Ectodermal cell (in vitro differentiated cells): Measurements from ENCODE around the gene TLCD5.

Source experiments
- H3K27ac ChIP-seq: 2 replicates; pipeline ENCODE4 v1.7.0; 2013; ENCODE audit warnings: mild to moderate bottlenecking, low read depth, low read length; ENCODE audit not compliant: insufficient read depth, poor library complexity, severe bottlenecking
- H3K27me3 ChIP-seq: 2 replicates; pipeline ENCODE4 v1.7.0; 2013; ENCODE audit warnings: mild to moderate bottlenecking, low read length; ENCODE audit not compliant: insufficient read depth, control insufficient read depth, poor library complexity, severe bottlenecking
- H3K36me3 ChIP-seq: one replicate; pipeline ENCODE4 v1.7.0; 2013; ENCODE audit warnings: low read length; ENCODE audit not compliant: control insufficient read depth, insufficient read depth
- H3K4me1 ChIP-seq: one replicate; pipeline ENCODE4 v1.7.0; 2013; ENCODE audit warnings: low read length; ENCODE audit not compliant: control insufficient read depth, insufficient read depth
- H3K4me3 ChIP-seq: 2 replicates; pipeline ENCODE4 v1.7.0; 2013; ENCODE audit warnings: low read depth, low read length, control low read depth; ENCODE audit not compliant: insufficient read depth
- H3K9me3 ChIP-seq: 2 replicates; pipeline ENCODE4 v1.7.0; 2013; ENCODE audit warnings: mild to moderate bottlenecking, low read length, moderate library complexity; ENCODE audit not compliant: control insufficient read depth
- WGBS, 2 experiments: methylation state at CpG; one replicate each; pipeline ENCODE4 v1.1.7; 2013; ENCODE audit warnings: missing lambda C conversion rate in 2 of 2; 5-methylcytosine and 5-hydroxymethylcytosine counted together

The TLCD5 gene

DNA sequence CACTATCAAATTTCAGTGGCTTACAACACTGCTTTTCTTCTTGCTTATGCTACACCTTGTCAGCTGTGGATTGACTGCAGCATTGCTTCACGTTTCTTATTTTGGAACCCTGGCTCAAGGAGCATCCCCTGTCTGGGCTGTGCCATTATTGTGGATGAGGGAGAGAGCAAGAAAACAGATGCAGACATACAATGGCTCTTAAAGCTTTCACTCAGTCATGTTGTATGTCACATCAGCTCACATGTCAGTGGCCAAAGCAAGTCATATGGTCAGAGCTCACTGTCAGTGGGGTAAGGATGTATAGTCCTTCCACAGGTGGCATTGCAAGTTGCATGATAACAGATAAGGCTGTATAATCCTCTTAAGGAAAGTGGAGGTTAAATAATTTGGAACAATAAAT is 21.1 kb downstream of the TLCD5 start:
- H3K36me3 ChIP-seq: no peaks in the 10 kb centered on the region
- no peak overlapping the region for H3K4me3 ChIP-seq
- H3K4me1 ChIP-seq: no peaks in the 10 kb centered on the region
- 79 to 80% methylated on average over 1 of the region's 1 CpG for WGBS, 2 experiments
- no peaks in the 10 kb centered on the region for H3K9me3 ChIP-seq
- H3K27me3 ChIP-seq: no peaks in the 10 kb centered on the region
- H3K27ac ChIP-seq: no peak overlapping the region

DNA sequence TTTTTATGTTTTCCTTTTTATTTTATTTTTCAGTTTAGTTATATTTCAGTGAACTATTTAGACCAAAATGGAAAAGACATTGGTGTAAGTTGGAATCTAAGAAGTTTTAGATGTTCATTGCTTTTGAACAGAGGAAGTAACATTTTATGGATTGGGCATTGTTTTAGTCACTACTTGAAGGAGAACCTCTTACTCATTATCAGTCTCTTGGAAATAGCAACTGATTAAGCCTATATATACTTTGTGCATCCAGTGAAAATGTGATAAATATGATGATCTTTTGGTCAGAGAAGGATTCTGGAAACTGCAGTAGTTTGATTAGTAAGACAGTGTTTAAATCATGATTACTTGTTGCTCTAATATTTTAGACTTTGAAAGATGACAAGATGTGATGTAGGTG is 25.5 kb downstream of the TLCD5 start:
- no peak overlapping the region for H3K27ac ChIP-seq
- H3K4me1 ChIP-seq: no peaks in the 10 kb centered on the region
- no peaks in the 10 kb centered on the region for H3K9me3 ChIP-seq
- no peaks in the 10 kb centered on the region for H3K27me3 ChIP-seq
- no peaks in the 10 kb centered on the region for H3K36me3 ChIP-seq
- H3K4me3 ChIP-seq: no peak overlapping the region

DNA sequence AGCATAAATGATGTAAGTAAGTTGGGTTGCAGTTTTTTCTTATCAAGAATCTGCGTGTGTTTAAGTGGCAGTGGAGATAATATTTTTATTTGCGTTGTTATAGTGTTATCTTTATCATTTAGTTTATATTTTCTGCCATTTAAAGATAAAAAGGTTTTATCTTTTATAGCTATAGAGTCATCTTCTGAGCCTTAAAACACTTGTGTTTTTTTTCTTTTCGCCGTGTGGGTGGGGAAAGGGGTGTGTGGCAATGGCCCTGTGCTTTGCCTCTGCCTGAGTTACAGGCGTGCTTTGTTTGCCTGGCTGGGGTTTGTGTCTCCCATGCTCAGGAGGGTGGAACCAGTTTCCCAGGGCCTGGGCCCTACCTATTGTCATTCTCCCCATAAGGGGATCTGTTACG is 27.3 kb downstream of the TLCD5 start:
- 84 to 92% methylated on average over 5 of the region's 6 CpGs for WGBS, 2 experiments
- Histone ChIP-seq H3K36me3 (no peaks in the 10 kb centered on the region), H3K27ac (no peak overlapping the region), H3K9me3 (no peaks in the 10 kb centered on the region), H3K27me3 (no peaks in the 10 kb centered on the region), H3K4me3 (no peak overlapping the region), H3K4me1 (no peaks in the 10 kb centered on the region)

DNA sequence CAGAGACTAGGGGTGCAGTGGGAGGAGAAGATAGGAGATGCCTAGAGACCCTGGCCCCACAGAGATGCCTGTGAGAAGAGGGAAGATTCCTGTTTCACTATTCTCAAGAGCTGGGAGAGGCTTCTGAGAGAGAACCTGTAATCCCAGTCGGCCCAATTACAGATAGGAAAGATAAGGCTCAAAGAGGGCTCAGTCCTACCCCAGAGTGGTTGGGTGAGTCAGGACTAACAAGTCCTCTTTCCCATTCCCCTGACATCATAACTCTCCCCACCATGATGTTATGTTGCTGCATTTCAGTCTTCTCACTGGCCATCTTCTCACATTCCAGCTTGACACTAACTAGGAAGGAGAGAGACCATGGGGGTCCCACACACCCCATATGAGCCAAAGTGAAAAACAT is 29.0 kb downstream of the TLCD5 start:
- H3K27ac ChIP-seq: no peak overlapping the region
- 81 to 100% methylated on average over 1 of the region's 1 CpG for WGBS, 2 experiments

DNA sequence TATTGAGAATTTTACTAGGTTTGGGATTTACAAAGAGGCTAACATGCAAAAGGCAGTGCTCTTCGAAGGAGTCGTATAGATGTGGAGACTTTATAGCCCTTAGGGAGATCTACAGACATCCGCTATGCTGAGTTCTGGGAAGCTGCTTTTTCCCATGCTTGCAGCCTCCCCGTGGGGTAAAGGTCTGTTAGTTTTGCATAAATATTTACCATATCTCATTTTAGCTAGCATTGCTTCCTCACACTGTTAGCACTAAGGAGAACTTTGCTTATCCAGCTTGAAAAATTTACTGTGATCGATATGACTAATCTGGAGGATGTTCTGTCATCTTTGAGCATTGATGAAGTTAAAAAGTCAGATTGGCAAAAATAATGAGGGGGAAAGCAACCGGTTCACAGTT is 29.7 kb downstream of the TLCD5 start:
- no peak overlapping the region for H3K4me3 ChIP-seq
- no peaks in the 10 kb centered on the region for H3K27me3 ChIP-seq
- no peaks in the 10 kb centered on the region for H3K9me3 ChIP-seq
- WGBS, 2 experiments: 83 to 84% methylated on average over 5 to 6 of the region's 6 CpGs
- H3K4me1 ChIP-seq: no peaks in the 10 kb centered on the region
- H3K27ac ChIP-seq: no peak overlapping the region
- H3K36me3 ChIP-seq: no peaks in the 10 kb centered on the region

More for the DNA sequence above, 29.0 kb downstream of the TLCD5 start:
- no peaks in the 10 kb centered on the region for H3K9me3 ChIP-seq
- H3K4me1 ChIP-seq: no peaks in the 10 kb centered on the region
- no peak overlapping the region for H3K4me3 ChIP-seq
- H3K27me3 ChIP-seq: no peaks in the 10 kb centered on the region
- no peaks in the 10 kb centered on the region for H3K36me3 ChIP-seq

DNA sequence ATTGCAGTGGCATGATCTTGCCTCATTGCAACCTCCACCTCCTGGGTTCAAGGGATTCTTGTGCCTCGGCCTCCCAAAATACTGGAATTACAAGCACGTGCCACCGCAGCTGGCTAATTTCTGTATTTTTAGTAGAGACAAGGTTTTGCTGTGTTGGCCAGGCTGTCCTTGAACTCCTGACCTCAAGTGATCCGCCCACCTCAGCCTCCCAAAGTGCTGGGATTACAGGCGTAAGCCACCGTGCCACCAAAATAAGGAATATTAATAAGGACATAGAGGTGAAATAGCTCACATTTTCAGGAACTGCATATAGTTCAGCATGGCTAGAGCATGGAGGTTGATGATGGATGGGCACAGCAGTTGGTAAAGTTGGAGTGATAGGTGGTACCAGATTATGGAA is 32.5 kb downstream of the TLCD5 start:
- no peaks in the 10 kb centered on the region for H3K36me3 ChIP-seq
- 91 to 94% methylated on average over 6 of the region's 6 CpGs for WGBS, 2 experiments
- H3K27me3 ChIP-seq: no peaks in the 10 kb centered on the region
- H3K4me1 ChIP-seq: no peaks in the 10 kb centered on the region
- no peaks in the 10 kb centered on the region for H3K9me3 ChIP-seq
- H3K27ac ChIP-seq: no peak overlapping the region
- H3K4me3 ChIP-seq: no peak overlapping the region

DNA sequence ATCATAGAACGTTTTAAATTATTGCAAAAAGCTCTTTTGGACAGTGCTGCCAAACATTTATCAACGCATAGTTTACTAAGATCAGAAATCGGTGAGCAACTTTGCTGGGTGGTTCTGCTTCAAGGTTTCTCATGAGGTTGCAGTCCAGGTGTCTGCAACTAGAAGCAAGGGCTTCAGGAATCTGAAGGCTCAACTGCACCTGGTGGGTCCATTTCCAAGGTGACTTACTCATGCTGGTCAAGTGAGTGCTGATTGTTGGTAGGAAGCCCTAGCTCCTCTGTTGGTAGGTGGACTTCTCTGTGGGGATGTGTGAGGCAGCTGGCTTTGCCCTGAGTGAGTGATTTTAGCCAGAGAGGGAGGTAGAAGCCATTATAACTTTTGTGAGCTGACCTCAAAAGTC is 33.6 kb downstream of the TLCD5 start:
- H3K9me3 ChIP-seq: no peaks in the 10 kb centered on the region
- H3K27ac ChIP-seq: no peak overlapping the region
- no peaks in the 10 kb centered on the region for H3K4me1 ChIP-seq
- H3K4me3 ChIP-seq: no peak overlapping the region
- no peaks in the 10 kb centered on the region for H3K27me3 ChIP-seq
- 95% methylated on average over 3 of the region's 3 CpGs for WGBS, 2 experiments
- no peaks in the 10 kb centered on the region for H3K36me3 ChIP-seq

DNA sequence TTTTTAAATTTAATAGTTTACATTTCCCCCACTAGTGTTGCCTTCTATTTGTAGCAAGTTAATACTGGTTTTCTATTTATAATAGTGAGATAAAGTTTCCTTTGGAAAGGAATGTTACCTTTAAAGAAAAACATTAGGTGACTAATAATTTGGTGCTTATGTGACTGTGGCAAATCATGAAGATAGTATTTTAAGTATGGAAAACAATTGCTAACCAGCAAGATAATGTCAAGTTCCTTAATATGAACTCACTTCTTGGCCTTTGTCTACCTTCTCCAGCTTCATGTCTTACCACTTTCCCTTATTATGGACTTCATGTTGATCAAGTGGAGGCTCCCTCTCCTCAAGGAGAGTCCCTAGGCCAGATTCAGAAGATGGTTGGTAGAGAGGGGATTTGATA is 38.3 kb downstream of the TLCD5 start:
- Histone ChIP-seq H3K4me1 (no peaks in the 10 kb centered on the region), H3K27me3 (no peaks in the 10 kb centered on the region), H3K36me3 (no peaks in the 10 kb centered on the region), H3K4me3 (no peak overlapping the region), H3K27ac (no peak overlapping the region), H3K9me3 (no peaks in the 10 kb centered on the region)

DNA sequence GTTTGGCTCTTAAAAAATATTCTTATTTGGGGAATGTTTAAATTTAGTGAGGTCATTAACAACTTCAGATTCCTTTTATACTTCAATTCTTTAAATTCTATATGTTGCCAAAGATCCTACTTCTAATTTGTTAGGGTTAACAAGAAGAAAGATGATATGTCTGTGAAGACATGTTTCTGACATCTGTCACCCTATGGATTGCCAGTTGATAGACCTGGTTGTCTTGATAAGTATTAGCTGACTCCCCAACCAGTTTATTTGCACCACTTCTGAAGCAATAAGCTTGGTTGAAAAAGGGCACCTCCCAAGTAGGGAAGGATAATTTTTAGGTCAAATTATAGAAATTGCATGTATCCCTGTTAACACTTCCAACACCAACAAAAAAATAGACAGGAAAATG is 40.4 kb downstream of the TLCD5 start:
- Histone ChIP-seq H3K4me1 (no peaks in the 10 kb centered on the region), H3K4me3 (no peak overlapping the region), H3K36me3 (no peaks in the 10 kb centered on the region), H3K27me3 (no peaks in the 10 kb centered on the region), H3K9me3 (no peaks in the 10 kb centered on the region), H3K27ac (no peak overlapping the region)

DNA sequence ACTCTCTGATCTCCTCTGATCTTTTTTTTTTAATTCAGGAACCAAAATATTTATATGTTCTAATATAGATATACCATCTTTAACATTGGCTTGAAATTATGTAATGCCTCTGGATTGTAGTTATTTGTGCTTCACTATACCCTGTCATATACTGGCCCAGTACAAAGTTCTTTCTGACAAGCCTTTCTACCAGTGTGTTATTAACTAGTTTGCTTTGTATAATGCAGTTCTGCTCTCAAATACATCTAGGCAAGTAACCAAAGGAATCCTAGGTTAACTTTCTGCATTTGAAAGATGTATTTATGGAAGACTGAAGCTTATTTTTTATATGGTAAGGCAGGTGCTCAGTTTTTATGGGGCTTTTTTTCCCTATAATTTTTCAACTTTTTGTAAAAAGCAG is 47.2 kb downstream of the TLCD5 start:
- Histone ChIP-seq H3K27ac (no peak overlapping the region), H3K4me3 (no peak overlapping the region), H3K4me1 (no peaks in the 10 kb centered on the region), H3K9me3 (no peaks in the 10 kb centered on the region), H3K36me3 (no peaks in the 10 kb centered on the region), H3K27me3 (no peaks in the 10 kb centered on the region)

DNA sequence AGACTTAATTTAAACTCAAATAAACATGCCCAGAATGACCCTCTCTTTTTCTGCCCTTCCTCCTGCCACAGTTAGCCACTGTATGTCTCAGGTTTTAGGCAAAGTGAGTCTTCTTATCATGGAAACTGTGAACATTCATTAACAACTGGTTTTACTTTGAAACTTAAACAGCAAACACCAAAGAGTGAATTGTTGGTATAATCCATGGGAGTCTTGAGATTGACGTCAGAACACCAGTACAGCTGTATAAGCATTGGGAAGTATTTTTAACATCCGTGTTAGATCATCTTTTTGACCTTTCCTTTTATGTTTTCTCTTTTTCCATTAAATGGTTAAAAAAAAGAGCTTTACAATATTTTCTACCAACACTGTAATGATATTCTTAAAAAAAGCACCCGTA is 50.0 kb downstream of the TLCD5 start:
- Histone ChIP-seq H3K4me1 (no peaks in the 10 kb centered on the region), H3K36me3 (no peaks in the 10 kb centered on the region), H3K27ac (no peak overlapping the region), H3K4me3 (no peak overlapping the region), H3K9me3 (no peaks in the 10 kb centered on the region), H3K27me3 (no peaks in the 10 kb centered on the region)
- 91 to 95% methylated on average over 2 to 3 of the region's 3 CpGs for WGBS, 2 experiments
